Mesodermal cell (in vitro differentiated cells): Measurements from ENCODE around the gene NCK2.

Experiments
- H3K27ac ChIP-seq: 2 replicates; pipeline ENCODE4 v1.7.0; 2013; ENCODE audit warnings: mild to moderate bottlenecking, low read depth, low read length, moderate library complexity; ENCODE audit not compliant: severe bottlenecking
- H3K36me3 ChIP-seq: 2 replicates; pipeline ENCODE4 v1.7.1; 2013; ENCODE audit warnings: mild to moderate bottlenecking, low read length, moderate library complexity; ENCODE audit not compliant: control insufficient read depth, insufficient read depth
- H3K4me1 ChIP-seq: one replicate; pipeline ENCODE4 v1.7.1; 2013; ENCODE audit warnings: mild to moderate bottlenecking, low read length; ENCODE audit not compliant: insufficient read depth, control insufficient read depth, poor library complexity, severe bottlenecking
- H3K4me3 ChIP-seq: 2 replicates; pipeline ENCODE4 v1.7.0; 2013; ENCODE audit warnings: low read length, control low read depth, mild to moderate bottlenecking; ENCODE audit not compliant: insufficient read depth, poor library complexity, severe bottlenecking; ENCODE audit errors: extremely low read depth
- H3K9me3 ChIP-seq: 2 replicates; pipeline ENCODE4 v1.7.1; 2013; ENCODE audit warnings: mild to moderate bottlenecking, low read length, moderate library complexity; ENCODE audit not compliant: control insufficient read depth
- WGBS, 2 experiments: methylation state at CpG; one replicate each; pipeline ENCODE4 v1.1.5; 2013; ENCODE audit warnings: missing lambda C conversion rate in 2 of 2; ENCODE audit not compliant: insufficient coverage in 2 of 2; 5-methylcytosine and 5-hydroxymethylcytosine counted together

Gene NCK2

DNA sequence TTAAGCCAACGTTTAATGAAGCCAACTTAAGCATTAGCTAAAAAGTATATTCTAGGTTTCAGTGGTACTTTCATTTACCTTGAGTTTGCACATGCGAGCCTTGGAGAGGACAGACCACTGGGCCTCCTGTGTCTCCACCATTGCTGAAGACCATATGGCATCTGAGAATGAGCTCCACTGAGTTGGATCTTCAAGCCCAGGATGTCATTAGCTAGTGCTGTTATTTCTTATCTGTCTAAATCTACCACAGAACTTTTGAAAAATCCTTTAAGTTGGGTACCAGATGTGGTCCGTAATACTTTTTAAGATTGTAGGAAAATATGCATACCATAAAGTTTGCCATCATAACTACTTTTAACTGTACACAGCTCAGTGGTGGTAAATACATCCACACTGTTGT lies 161.8 kb downstream of the NCK2 start:
- H3K9me3 ChIP-seq = no peaks in the 10 kb centered on the region
- WGBS, 2 experiments = 85 to 100% methylated on average over 1 to 2 of the region's 3 CpGs
- no peak overlapping the region for H3K27ac ChIP-seq
- no peak overlapping the region for H3K4me3 ChIP-seq
- peaks cover 6% of the 10 kb centered on the region for H3K4me1 ChIP-seq
- no peaks in the 10 kb centered on the region for H3K36me3 ChIP-seq

DNA sequence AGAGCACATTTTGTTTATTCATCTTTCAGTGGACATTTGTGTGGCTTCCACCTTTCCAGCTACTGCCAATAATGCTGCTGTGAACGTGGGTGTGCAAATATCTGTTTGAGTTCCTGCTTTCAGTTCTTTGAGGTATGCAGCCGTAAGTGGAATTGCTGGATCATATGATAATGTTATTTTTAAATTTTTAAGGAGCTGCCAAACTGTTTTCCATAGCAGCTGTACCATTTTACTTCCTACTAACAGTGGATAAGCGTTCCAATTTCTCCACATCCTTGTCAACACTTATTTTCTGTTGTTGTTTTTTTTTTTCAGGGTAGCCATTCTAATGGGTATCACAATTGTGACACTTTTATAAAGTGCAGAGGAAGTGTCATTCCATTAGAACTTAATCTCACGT lies 162.5 kb downstream of the NCK2 start:
- Histone ChIP-seq H3K27ac (no peak overlapping the region), H3K9me3 (no peaks in the 10 kb centered on the region), H3K4me3 (no peak overlapping the region), H3K4me1 (peaks cover 6% of the 10 kb centered on the region), H3K36me3 (no peaks in the 10 kb centered on the region)
- WGBS, 2 experiments = 70 to 80% methylated on average over 1 to 2 of the region's 4 CpGs

DNA sequence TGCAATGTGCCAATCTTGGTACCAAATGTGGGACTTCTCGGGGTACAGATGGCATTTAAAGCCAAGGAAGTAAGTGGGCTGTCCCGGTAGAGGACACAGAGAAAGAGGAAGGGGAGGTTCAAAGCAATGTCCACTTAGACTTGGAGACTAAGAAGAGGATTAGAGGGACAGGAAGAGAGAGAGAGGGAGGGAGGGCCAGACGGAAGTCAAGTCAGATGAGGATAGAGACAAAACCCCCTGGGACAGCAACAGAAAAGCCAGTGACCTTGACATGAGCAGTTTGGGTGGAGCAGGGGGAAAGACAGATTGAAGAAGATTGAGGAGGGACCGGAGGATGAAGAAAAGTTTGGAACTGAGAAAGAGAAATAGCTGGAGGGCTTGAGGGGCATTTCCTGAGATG lies 164.5 kb downstream of the NCK2 start:
- Histone ChIP-seq H3K9me3 (no peaks in the 10 kb centered on the region), H3K27ac (no peak overlapping the region), H3K36me3 (no peaks in the 10 kb centered on the region), H3K4me1 (peaks cover 6% of the 10 kb centered on the region), H3K4me3 (no peak overlapping the region)
- WGBS, 2 experiments = 86 to 87% methylated on average over 4 of the region's 4 CpGs

DNA sequence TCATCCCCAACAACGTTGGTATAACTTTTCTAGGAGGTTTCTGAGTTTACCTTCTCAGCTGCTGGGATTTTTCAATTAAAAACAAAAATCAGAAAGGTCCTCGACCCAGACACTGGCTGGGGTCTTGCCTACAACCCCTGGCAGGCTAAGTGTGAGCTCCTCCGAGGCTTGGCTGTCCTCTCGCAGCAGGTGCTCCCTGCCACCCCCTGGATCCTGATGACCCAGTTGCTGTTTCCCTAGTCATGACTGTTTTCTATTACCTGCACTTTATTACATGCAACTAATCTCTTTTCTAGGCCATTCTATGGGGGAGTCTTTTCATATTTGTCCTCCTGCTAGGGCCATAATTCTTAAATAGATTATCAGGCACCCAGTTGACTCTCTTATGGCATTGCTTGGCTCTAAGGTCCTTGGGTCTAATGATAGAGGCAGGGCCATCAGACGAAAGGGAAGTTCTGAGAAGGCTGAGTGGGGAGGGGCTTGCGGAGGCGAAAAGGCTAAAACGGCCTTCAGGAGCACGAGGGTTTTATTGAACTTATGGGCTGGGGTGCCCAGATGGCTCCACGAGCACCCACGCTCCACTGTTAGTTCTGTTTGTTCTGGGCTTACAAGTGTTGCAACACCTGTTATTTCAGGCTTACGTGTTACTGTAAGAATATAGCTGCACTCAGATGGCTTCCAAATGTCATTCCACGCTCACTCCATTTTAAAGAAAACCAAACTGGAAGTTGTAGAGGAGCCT lies 166.0 kb downstream of the NCK2 start:
- WGBS, 2 experiments = 90% methylated on average over 9 to 10 of the region's 13 CpGs
- Histone ChIP-seq H3K4me3 (no peak overlapping the region), H3K4me1 (peaks cover 6% of the 10 kb centered on the region), H3K27ac (no peak overlapping the region), H3K36me3 (no peaks in the 10 kb centered on the region), H3K9me3 (peaks cover 10% of the 10 kb centered on the region)

DNA sequence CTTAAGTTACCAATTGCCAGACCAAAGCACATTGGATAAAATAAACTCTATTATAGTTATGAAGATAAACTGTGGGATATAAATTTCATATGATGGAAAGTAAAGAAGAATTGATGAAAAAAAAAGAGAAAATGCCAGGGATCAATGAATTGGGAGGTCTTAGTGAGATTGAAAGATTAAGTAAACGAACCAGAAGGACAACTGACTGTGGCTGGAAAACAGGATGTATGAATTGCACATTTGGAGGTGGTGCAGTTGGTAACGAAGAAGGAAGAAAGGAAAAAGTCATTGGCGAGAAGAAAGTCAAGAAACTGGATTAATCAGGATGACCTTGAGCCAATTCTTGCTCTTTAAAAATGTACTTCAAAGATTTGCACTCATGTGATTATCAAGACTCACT lies 166.7 kb downstream of the NCK2 start:
- Histone ChIP-seq H3K36me3 (no peaks in the 10 kb centered on the region), H3K27ac (no peak overlapping the region), H3K9me3 (peaks cover 10% of the 10 kb centered on the region), H3K4me3 (no peak overlapping the region), H3K4me1 (peaks cover 6% of the 10 kb centered on the region)
- WGBS, 2 experiments = 83 to 100% methylated on average over 2 to 3 of the region's 3 CpGs

DNA sequence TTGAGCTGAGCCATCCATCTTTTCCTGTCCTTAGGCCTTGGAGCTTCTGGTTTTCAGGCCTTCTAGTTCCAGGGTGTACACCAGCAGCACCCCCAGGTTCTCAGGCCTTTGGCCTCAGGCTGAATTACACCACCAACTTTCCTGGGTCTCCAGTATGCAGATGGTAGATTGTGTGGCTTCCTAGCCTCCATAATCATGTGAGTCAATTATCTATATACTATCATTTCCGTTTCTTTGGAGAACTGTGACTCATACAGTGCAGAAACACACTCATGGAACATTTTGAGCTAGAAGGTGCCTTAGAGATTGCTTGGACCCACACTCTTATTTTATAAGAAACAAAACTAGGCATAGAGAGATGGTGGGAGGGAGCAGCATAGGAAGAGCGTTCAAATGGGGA lies 167.4 kb downstream of the NCK2 start:
- WGBS, 2 experiments = 100% methylated on average over 2 of the region's 2 CpGs; no CpG with 5 or more reads in 1 of the 2 experiments
- Histone ChIP-seq H3K4me1 (peaks cover 6% of the 10 kb centered on the region), H3K36me3 (no peaks in the 10 kb centered on the region), H3K9me3 (peaks cover 10% of the 10 kb centered on the region), H3K27ac (no peak overlapping the region), H3K4me3 (no peak overlapping the region)

DNA sequence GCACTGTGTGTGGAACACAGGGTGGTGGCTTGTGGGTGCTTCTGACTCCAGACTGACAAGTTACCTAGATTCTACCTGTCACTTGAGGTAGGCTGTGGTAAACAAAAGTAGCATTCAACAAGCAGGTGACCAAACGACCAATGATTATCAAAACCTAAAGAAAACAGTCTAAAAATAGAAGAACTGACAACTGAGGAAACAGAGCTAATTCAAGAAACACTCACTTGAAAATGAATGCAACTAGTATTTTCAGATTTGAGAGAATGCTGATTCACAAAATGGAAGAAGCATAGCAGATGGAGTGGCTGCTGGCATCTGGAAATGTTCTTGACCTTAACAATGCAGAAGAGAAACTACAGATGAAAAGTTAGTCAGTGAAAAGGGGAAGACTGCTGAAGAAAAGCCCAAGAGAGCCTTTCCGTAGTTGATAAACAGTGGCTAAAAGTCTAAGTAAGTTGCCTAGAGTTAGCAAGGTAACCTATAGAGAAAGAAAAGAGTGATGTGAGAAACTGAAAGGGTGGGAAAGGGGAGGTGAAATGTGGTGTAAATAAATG lies 170.4 kb downstream of the NCK2 start:
- Histone ChIP-seq H3K27ac (no peak overlapping the region), H3K9me3 (peaks cover 10% of the 10 kb centered on the region), H3K4me3 (no peak overlapping the region), H3K36me3 (no peaks in the 10 kb centered on the region), H3K4me1 (no peaks in the 10 kb centered on the region)
- WGBS, 2 experiments = 86 to 87% methylated on average over 1 to 2 of the region's 2 CpGs

DNA sequence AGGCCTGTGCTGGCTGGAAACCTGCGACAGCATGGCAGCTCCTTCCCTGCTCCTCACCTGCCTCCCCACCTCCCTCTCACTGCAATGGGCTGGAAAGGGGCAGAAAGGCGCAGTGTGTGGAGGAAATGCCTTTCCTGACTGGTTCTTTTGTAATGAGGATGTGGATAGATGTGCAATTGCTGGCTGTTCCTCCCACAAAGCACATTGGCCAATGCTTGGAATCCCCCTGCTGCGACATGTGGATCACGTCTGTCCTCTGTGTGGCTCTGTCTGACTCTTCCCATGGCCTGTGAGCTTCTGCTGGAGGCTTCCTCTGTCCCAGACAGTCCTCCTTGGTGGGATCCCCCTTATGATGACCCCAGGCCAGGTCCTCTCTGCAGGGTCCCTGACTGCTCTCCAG lies 172.5 kb downstream of the NCK2 start:
- Histone ChIP-seq H3K27ac (no peak overlapping the region), H3K9me3 (peaks cover 12% of the 10 kb centered on the region), H3K36me3 (no peaks in the 10 kb centered on the region), H3K4me3 (no peak overlapping the region), H3K4me1 (no peaks in the 10 kb centered on the region)
- 93 to 96% methylated on average over 2 to 3 of the region's 4 CpGs for WGBS, 2 experiments

DNA sequence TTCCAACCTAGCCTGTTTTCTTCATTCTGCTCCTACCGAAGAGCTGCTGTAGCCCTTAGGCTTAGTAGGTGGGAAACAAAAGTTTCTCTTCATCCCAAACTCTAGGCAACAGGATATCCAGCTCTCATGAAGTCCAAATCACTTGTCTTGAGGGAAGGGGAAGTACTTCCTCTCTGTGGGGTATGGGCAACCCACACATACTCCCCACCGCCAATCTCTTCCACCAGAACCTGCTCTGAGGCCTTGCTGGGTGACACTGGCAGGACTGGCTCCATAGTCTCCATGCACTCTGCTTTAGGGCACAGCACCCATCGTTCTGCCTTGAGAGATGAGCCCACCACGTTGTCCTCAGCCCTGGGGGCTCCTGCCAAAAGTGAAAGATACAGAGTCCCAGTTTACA lies 173.0 kb downstream of the NCK2 start:
- H3K4me1 ChIP-seq = no peaks in the 10 kb centered on the region
- H3K36me3 ChIP-seq = no peaks in the 10 kb centered on the region
- no peak overlapping the region for H3K4me3 ChIP-seq
- no peak overlapping the region for H3K27ac ChIP-seq
- WGBS, 2 experiments = 100% methylated on average over 1 to 2 of the region's 4 CpGs
- H3K9me3 ChIP-seq = peaks cover 13% of the 10 kb centered on the region

DNA sequence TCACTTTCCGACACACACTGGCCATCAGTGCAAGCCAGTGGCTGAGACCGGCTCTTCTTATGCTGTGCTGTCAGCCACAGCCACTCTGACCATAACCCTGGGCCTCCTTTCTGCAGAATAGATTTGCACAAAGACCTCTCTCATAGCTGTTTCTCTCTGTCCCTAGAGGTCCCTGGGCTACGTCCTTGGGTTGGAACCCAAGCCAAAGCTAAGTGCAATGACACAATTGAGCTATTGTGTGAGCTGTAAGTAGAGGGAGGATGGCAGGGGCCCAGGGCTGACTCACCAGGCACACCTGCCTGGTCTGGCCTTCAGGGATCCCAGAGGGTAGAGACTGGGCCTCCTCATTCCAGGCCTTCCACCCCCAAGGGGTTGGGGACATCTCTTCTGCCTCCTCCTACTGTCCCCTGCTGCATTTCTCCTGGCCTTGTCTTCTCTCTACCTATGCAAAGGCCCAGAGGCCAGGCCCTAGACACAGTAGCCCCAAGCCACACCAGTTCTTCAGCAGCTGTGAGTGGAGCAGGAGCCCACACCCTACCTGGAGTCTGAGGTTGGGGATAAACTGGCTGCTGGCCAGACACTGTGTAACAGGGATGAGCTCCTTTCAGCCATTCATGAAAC lies 174.6 kb downstream of the NCK2 start:
- Histone ChIP-seq H3K4me3 (no peak overlapping the region), H3K36me3 (no peaks in the 10 kb centered on the region), H3K4me1 (no peaks in the 10 kb centered on the region), H3K27ac (no peak overlapping the region), H3K9me3 (peaks cover 13% of the 10 kb centered on the region)
- WGBS, 2 experiments = 89% methylated on average over 2 of the region's 3 CpGs; no CpG with 5 or more reads in 1 of the 2 experiments

DNA sequence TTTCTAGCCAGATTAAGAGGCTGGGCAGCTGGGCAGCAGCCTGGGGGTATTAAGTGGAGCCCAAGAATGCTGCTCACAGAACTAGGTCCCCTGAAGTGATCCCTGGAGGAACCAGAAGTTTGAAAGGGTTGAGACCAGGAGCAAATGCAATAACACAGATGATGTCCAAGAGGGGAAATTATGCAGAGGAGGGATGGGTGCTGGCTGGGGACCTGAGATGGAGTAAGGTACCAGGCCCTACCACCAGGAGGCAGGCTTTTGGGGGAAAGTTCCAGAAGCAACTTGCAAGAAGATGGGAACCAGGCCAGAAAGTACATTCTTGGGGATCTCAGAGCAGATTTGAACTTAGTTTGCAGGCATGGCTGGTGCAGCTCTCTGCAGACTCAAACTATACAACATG lies 175.1 kb downstream of the NCK2 start:
- H3K4me1 ChIP-seq = no peaks in the 10 kb centered on the region
- H3K9me3 ChIP-seq = peaks cover 8% of the 10 kb centered on the region
- H3K36me3 ChIP-seq = no peaks in the 10 kb centered on the region
- H3K4me3 ChIP-seq = no peak overlapping the region
- no peak overlapping the region for H3K27ac ChIP-seq
